K562 (cell line): ENCODE measurements around the gene FLVCR2. TPM values are rescaled to one million over a fixed set of nuclear protein-coding genes. Genes with fewer than 3 reads are reported as not detected.

Source experiments
- ATAC-seq: fragments of 200-7000 bp; cut with Tn5 transposase; 3 replicates; pipeline ENCODE4 v1.9.1; 2020; ENCODE audit warnings: moderate library complexity
- BruUV-seq: library from RNA; stranded (reverse); fragments of 400-500 nt; replicated peaks from 2 replicates; lab custom pipeline; 2021; lab: Mats Ljungman, UMichigan
- CTCF ChIA-PET: fragments of 300-600 bp; formaldehyde crosslinking; extraction: SDS; loops from one replicate; lab custom pipeline; 2021; ENCODE audit warnings: low intra/inter-chr PET ratio; lab: Yijun Ruan, JAX
- POLR2A ChIA-PET: fragments of 300-600, 350-650 bp; sonication (Branson Sonifier 250); formaldehyde crosslinking; extraction: SDS; loops from one replicate; lab custom pipeline; 2021; ENCODE audit warnings: antibody characterized with exemption, inconsistent platforms; lab: Yijun Ruan, JAX
- DNase-seq, 4 experiments: peaks; one replicate each; pipeline versions ENCODE4 v3.0.0 to v3.0.0-alpha.2; 2011 to 2018; ENCODE audit warnings: low spot score in 3 of 4, mixed read lengths in 3 of 4; ENCODE audit errors: extremely low read depth in 1 of 4
- FAIRE-seq: peaks from 2 replicates; lab custom pipeline; 2011; peaks lifted over from hg19 to GRCh38; lab: Jason Lieb, UNC
- H2AFZ ChIP-seq: 2 replicates; pipeline ENCODE4 v1.6.0; 2011; ENCODE audit warnings: low read depth, low read length, control low read depth, inconsistent platforms
- H3K27ac ChIP-seq: fragments of 200-600 bp; 3 replicates; pipeline ENCODE4 v1.8.0; 2011; ENCODE audit warnings: low read depth, mild to moderate bottlenecking, control low read depth, inconsistent platforms, low read length, moderate library complexity, mixed read lengths; ENCODE audit errors: extremely low read depth
- H3K27me3 ChIP-seq, 2 experiments: fragments of 300-600 bp in 1 of 2; 2 replicates in 1 of 2; 3 replicates in 1 of 2; pipeline versions ENCODE4 v1.6.0 to v1.8.0; 2011; ENCODE audit warnings: inconsistent platforms in 2 of 2, low read length in 2 of 2, mild to moderate bottlenecking in 1 of 2, mixed read lengths in 1 of 2, moderate library complexity in 1 of 2; ENCODE audit not compliant: control insufficient read depth in 2 of 2, insufficient read depth in 2 of 2
- H3K36me3 ChIP-seq: fragments of 300-600 bp; 3 replicates; pipeline ENCODE4 v1.8.0; 2011; ENCODE audit warnings: mild to moderate bottlenecking, low read length, inconsistent platforms; ENCODE audit not compliant: control insufficient read depth, insufficient read depth
- H3K4me1 ChIP-seq, 2 experiments: fragments of 200-600 bp in 1 of 2; replicated peaks in 1 of 2; 2 replicates in 1 of 2; 3 replicates in 1 of 2; pipeline versions ENCODE4 v1.5.1 to v1.8.0; 2011; ENCODE audit warnings: inconsistent platforms in 2 of 2, low read length in 2 of 2, mild to moderate bottlenecking in 1 of 2, mixed read lengths in 1 of 2, moderate library complexity in 1 of 2; ENCODE audit not compliant: control insufficient read depth in 2 of 2, insufficient read depth in 2 of 2
- H3K4me2 ChIP-seq: 2 replicates; pipeline ENCODE4 v1.6.1; 2011; ENCODE audit warnings: low read length, control low read depth, inconsistent platforms, mixed read lengths; ENCODE audit not compliant: insufficient read depth
- H3K4me3 ChIP-seq: fragments of 200-600 bp; sonication (generic), shearing (Covaris generic); 2 replicates; pipeline ENCODE4 v1.5.1; 2016; ENCODE audit warnings: control low read depth, inconsistent platforms
- H3K79me2 ChIP-seq: fragments of 200-600 bp; 3 replicates; pipeline ENCODE4 v1.8.0; 2011; ENCODE audit warnings: low read length, inconsistent platforms; ENCODE audit not compliant: control insufficient read depth, insufficient read depth
- H3K9ac ChIP-seq, 2 experiments: 2 replicates each; pipeline versions ENCODE4 v1.6.0 to v1.6.1; 2011; ENCODE audit warnings: low read depth in 2 of 2, low read length in 2 of 2, control low read depth in 1 of 2, inconsistent platforms in 1 of 2, mild to moderate bottlenecking in 1 of 2, mixed read lengths in 1 of 2; ENCODE audit not compliant: insufficient read depth in 1 of 2
- H3K9me1 ChIP-seq: one replicate; pipeline ENCODE4 v1.6.0; 2011; ENCODE audit warnings: inconsistent platforms, mild to moderate bottlenecking, low read length, moderate library complexity; ENCODE audit not compliant: control insufficient read depth, insufficient read depth
- H3K9me3 ChIP-seq: replicated peaks from 2 replicates; pipeline ENCODE4 v1.5.1; 2011; ENCODE audit warnings: low read depth, low read length, inconsistent platforms; ENCODE audit not compliant: control insufficient read depth, insufficient read depth
- H4K20me1 ChIP-seq: replicated peaks from 2 replicates; pipeline ENCODE4 v1.6.1; 2011; ENCODE audit warnings: low read length, inconsistent platforms, mixed read lengths; ENCODE audit not compliant: control insufficient read depth, insufficient read depth
- CBX3 ChIP-seq, 2 experiments: IDR thresholded peaks; 1 replicate in 1 of 2; 2 replicates in 1 of 2; pipeline ENCODE4 v1.6.1; 2012; ENCODE audit warnings: inconsistent platforms in 2 of 2, low read length in 2 of 2, borderline replicate concordance in 1 of 2, control low read depth in 1 of 2
- COPS2 ChIP-seq: fragments of 450-650 bp; conservative IDR thresholded peaks from 2 replicates; pipeline ENCODE4 v1.6.1; 2016; ENCODE audit warnings: mild to moderate bottlenecking, moderate library complexity
- CXXC5 ChIP-seq: fragments of 250-450 bp; sonication (Bioruptor Pico); IDR thresholded peaks from 2 replicates; pipeline ENCODE4 v1.8.0; 2022; ENCODE audit warnings: inconsistent platforms, mild to moderate bottlenecking, moderate library complexity
- GABPB2 ChIP-seq: fragments of 250-450 bp; sonication (Bioruptor Pico); conservative IDR thresholded peaks from 2 replicates; pipeline ENCODE4 v1.5.1; 2021; ENCODE audit warnings: mild to moderate bottlenecking
- HMG20B ChIP-seq: fragments of 250-450 bp; sonication (Bioruptor Pico); IDR thresholded peaks from 2 replicates; pipeline ENCODE4 v1.5.0; 2021; ENCODE audit warnings: mild to moderate bottlenecking
- TEAD4 ChIP-seq, 2 experiments: sonication (generic) in 1 of 2; formaldehyde crosslinking in 1 of 2; IDR thresholded peaks; 2 replicates each; pipeline versions ENCODE4 v1.6.1 to v1.8.0; 2012 to 2022; ENCODE audit warnings: borderline replicate concordance in 1 of 2, inconsistent platforms in 1 of 2, low read length in 1 of 2, mild to moderate bottlenecking in 1 of 2, missing genetic modification reagents in 1 of 2
- WGBS: fragments of 100-300 bp; shearing (Covaris generic); methylation state at CpG from one replicate; pipeline ENCODE4 v1.1.6; 2016; ENCODE audit warnings: low coverage, mixed read lengths; ENCODE audit not compliant: insufficient coverage; ENCODE audit errors: missing lambda C conversion rate; 5-methylcytosine and 5-hydroxymethylcytosine counted together
- in situ Hi-C: fragments of 300-500 bp; cut with MboI; formaldehyde crosslinking; loops from 4 replicates; pipeline ENCODE4 v1.15.0; 2018; ENCODE audit warnings: inconsistent platforms, mixed read lengths
- intact Hi-C: fragments of 100-400 bp; cut with micrococcal nuclease; formaldehyde crosslinking; loops from 2 replicates; pipeline ENCODE4 v1.14.2; 2022
- polyA plus RNA-seq, 8 experiments: library from polyadenylated mRNA; depleted of rRNA in 4 of 8; stranded (reverse) in 5 of 8; unstranded in 3 of 8; fragments of >200 nt; fragmentation: Nextera tagmentation in 2 of 8; fragmentation: Illumina TruSeq in 1 of 8; extraction: Ambion mirVana in 2 of 8; extraction: Trizol in 1 of 8; gene quantifications; 2 replicates each; pipeline versions ENCODE4 v1.2.1 to v1.2.3, GENCODE V29; 2011 to 2014; ENCODE audit warnings: inconsistent platforms in 1 of 8, missing spikeins in 1 of 8
- total RNA-seq, 7 experiments: library from RNA; depleted of rRNA in 6 of 7; stranded (reverse); fragments of >200 nt in 6 of 7; fragmentation: Illumina TruSeq in 2 of 7; extraction: Trizol in 2 of 7; gene quantifications; 2 replicates each; pipeline versions ENCODE4 v1.2.1 to v1.2.3, GENCODE V29; 2011 to 2021; ENCODE audit warnings: low replicate concordance in 1 of 7
- TF ChIP-seq, protein P1 (sequence below), 2 experiments: fragments of 450-650 bp; formaldehyde crosslinking in 1 of 2; IDR thresholded peaks; 2 replicates each; pipeline versions ENCODE4 v1.4.0 to v1.6.1; 2014 to 2020; ENCODE audit warnings: mild to moderate bottlenecking in 2 of 2, borderline replicate concordance in 1 of 2, low read depth in 1 of 2
- TF ChIP-seq, protein P2 (sequence below): fragments of 200-800 bp; sonication (Bioruptor generic); IDR thresholded peaks from 2 replicates; pipeline ENCODE4 v1.6.1; 2017; ENCODE audit warnings: missing genetic modification characterization, missing compliant biosample characterization

FLVCR2 gene
- total and polyA plus RNA-seq, 9 of the 15 experiments (the other 6 are each of a cell fraction or from before 2014, with no cell fraction given), result 1.5 TPM; not detected in 8

DNA sequence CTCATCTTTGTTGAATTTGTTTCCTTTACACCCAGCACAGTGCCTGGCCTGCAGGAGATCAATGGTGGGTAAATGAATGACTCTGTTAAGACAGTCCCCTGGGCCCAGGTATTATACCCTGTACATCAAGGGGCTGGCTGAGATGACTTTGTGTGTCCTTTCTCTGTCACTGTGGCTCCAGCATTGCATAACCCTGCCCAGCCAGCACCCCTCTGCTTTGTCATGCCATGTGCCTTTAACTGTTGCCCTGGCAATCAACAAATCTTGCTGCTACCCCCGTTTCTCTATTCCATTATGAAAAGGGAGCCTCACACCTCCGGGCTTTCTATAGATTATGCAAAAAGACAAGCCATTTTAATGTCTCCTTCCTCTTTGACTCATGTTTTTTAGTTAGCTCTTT lies 7.6 kb upstream of the FLVCR2 start:
- ChIA-PET CTCF (no interaction called here), POLR2A (no interaction called here)
- FAIRE-seq (no peak), ATAC-seq (no peak), DNase-seq (no peak)
- Histone ChIP-seq H3K9ac (no peak overlapping the region), H3K27me3 (peaks cover 15 to 51% of the 10 kb centered on the region in 2 experiments; a peak in 4 of 5 replicates), H3K79me2 (no peaks in the 10 kb centered on the region), H3K27ac (no peak overlapping the region), H3K4me3 (no peak overlapping the region), H3K4me1 (no peaks in the 10 kb centered on the region), H3K9me3 (no peaks in the 10 kb centered on the region), H4K20me1 (no peaks in the 10 kb centered on the region), H3K36me3 (no peaks in the 10 kb centered on the region), H3K4me2 (no peak overlapping the region), H3K9me1 (no peaks in the 10 kb centered on the region), H2AFZ (no peak overlapping the region)
- intact Hi-C loops, result no loop called here
- in situ Hi-C loops, result loop anchor here (10.0 kb wide), 1 partner anchor 414 kb away; the partner anchor contains the start of genes IFT43 and TGFB3
- BruUV-seq, result no TSS peak
- TF ChIP-seq, protein P1, sequence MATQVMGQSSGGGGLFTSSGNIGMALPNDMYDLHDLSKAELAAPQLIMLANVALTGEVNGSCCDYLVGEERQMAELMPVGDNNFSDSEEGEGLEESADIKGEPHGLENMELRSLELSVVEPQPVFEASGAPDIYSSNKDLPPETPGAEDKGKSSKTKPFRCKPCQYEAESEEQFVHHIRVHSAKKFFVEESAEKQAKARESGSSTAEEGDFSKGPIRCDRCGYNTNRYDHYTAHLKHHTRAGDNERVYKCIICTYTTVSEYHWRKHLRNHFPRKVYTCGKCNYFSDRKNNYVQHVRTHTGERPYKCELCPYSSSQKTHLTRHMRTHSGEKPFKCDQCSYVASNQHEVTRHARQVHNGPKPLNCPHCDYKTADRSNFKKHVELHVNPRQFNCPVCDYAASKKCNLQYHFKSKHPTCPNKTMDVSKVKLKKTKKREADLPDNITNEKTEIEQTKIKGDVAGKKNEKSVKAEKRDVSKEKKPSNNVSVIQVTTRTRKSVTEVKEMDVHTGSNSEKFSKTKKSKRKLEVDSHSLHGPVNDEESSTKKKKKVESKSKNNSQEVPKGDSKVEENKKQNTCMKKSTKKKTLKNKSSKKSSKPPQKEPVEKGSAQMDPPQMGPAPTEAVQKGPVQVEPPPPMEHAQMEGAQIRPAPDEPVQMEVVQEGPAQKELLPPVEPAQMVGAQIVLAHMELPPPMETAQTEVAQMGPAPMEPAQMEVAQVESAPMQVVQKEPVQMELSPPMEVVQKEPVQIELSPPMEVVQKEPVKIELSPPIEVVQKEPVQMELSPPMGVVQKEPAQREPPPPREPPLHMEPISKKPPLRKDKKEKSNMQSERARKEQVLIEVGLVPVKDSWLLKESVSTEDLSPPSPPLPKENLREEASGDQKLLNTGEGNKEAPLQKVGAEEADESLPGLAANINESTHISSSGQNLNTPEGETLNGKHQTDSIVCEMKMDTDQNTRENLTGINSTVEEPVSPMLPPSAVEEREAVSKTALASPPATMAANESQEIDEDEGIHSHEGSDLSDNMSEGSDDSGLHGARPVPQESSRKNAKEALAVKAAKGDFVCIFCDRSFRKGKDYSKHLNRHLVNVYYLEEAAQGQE (IDR thresholded peaks at IDR 0.05; ENCODE audit: borderline replicate concordance), result no peak
- TF ChIP-seq, protein P1 (CRISPR knock-in tag; IDR thresholded peaks at IDR 0.05; ENCODE audit: low read depth), result no peak
- TF ChIP-seq GABPB2 (CRISPR knock-in tag), result no peak
- TF ChIP-seq CXXC5 (CRISPR knock-in tag), result no peak
- no peak for TF ChIP-seq HMG20B
- TF ChIP-seq, protein P2, sequence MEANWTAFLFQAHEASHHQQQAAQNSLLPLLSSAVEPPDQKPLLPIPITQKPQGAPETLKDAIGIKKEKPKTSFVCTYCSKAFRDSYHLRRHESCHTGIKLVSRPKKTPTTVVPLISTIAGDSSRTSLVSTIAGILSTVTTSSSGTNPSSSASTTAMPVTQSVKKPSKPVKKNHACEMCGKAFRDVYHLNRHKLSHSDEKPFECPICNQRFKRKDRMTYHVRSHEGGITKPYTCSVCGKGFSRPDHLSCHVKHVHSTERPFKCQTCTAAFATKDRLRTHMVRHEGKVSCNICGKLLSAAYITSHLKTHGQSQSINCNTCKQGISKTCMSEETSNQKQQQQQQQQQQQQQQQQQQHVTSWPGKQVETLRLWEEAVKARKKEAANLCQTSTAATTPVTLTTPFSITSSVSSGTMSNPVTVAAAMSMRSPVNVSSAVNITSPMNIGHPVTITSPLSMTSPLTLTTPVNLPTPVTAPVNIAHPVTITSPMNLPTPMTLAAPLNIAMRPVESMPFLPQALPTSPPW (CRISPR knock-in tag), result no peak
- no peak for TF ChIP-seq TEAD4 (IDR thresholded peaks at IDR 0.05; ENCODE audit: low read length)
- TF ChIP-seq TEAD4 (CRISPR knock-in tag; IDR thresholded peaks at IDR 0.05; ENCODE audit: borderline replicate concordance), result no peak
- TF ChIP-seq CBX3 (IDR thresholded peaks at IDR 0.05; ENCODE audit: borderline replicate concordance in 1 of 2, low read length in 2 of 2), result no peak
- no peak for TF ChIP-seq COPS2
- 0% methylated on average over 2 of the region's 2 CpGs for WGBS
